Neural cell (in vitro differentiated cells): Measurements from ENCODE around the gene ACTN1. TPM values are rescaled to one million over a fixed set of nuclear protein-coding genes. Genes with fewer than 3 reads are reported as not detected.

Experiments
- H2AFZ ChIP-seq: fragments of 200-600, 300-800 bp; sonication (generic), shearing (Covaris generic); 2 replicates; pipeline ENCODE4 v1.6.0; 2014; ENCODE audit warnings: low read depth, mild to moderate bottlenecking, antibody characterized with exemption, low read length, moderate library complexity
- H3F3A ChIP-seq: fragments of 200-600 bp; shearing (Covaris generic); 2 replicates; pipeline ENCODE4 v1.6.1; 2016; ENCODE audit warnings: mild to moderate bottlenecking, moderate library complexity, mixed read lengths, antibody characterized with exemption, low read length; ENCODE audit not compliant: insufficient read depth, poor library complexity, severe bottlenecking
- H3K27ac ChIP-seq: fragments of 200-600, 300-800 bp; sonication (generic), shearing (Covaris generic); 2 replicates; pipeline ENCODE4 v1.5.1; 2014; ENCODE audit warnings: mild to moderate bottlenecking, low read length, moderate library complexity
- H3K27me3 ChIP-seq: fragments of 300-800, 200-600 bp; sonication (generic), shearing (Covaris generic); 2 replicates; pipeline ENCODE4 v1.6.0; 2014; ENCODE audit warnings: mild to moderate bottlenecking, low read depth, low read length, moderate library complexity; ENCODE audit not compliant: insufficient read depth
- H3K36me3 ChIP-seq: fragments of 300-800, 200-600 bp; sonication (generic), shearing (Covaris generic); 2 replicates; pipeline ENCODE4 v1.5.1; 2014; ENCODE audit warnings: mild to moderate bottlenecking, antibody characterized with exemption, low read length, moderate library complexity; ENCODE audit not compliant: insufficient read depth
- H3K4me2 ChIP-seq: fragments of 300-800, 200-600 bp; sonication (generic), shearing (Covaris generic); 2 replicates; pipeline ENCODE4 v1.6.0; 2014; ENCODE audit warnings: mild to moderate bottlenecking, low read length
- H3K4me3 ChIP-seq: fragments of 300-800, 200-600 bp; sonication (generic), shearing (Covaris generic); 2 replicates; pipeline ENCODE4 v1.5.1; 2014; ENCODE audit warnings: mild to moderate bottlenecking, low read length, moderate library complexity
- H3K79me2 ChIP-seq: fragments of 200-600 bp; shearing (Covaris generic); replicated peaks from 2 replicates; pipeline ENCODE4 v1.6.0; 2014; ENCODE audit warnings: mild to moderate bottlenecking, low read length, moderate library complexity; ENCODE audit not compliant: insufficient read depth
- H3K9ac ChIP-seq: fragments of 300-800, 200-600 bp; sonication (generic), shearing (Covaris generic); 2 replicates; pipeline ENCODE4 v1.6.1; 2016; ENCODE audit warnings: mild to moderate bottlenecking, low read length, mixed read lengths
- H3K9me2 ChIP-seq: fragments of 200-600 bp; shearing (Covaris generic); 2 replicates; pipeline ENCODE4 v1.6.1; 2016; ENCODE audit warnings: mild to moderate bottlenecking, low read length, mixed read lengths; ENCODE audit not compliant: insufficient read depth
- H3K9me3 ChIP-seq: fragments of 200-600, 300-800 bp; sonication (generic), shearing (Covaris generic); 2 replicates; pipeline ENCODE4 v1.6.1; 2016; ENCODE audit warnings: mild to moderate bottlenecking, mixed run types, low read length, moderate library complexity, mixed read lengths
- H4K20me1 ChIP-seq: fragments of 200-600 bp; shearing (Covaris generic); 2 replicates; pipeline ENCODE4 v1.6.1; 2016; ENCODE audit warnings: mild to moderate bottlenecking, mixed run types; ENCODE audit not compliant: insufficient read depth
- EP300 ChIP-seq: fragments of 450-650 bp; conservative IDR thresholded peaks from 2 replicates; pipeline ENCODE4 v1.6.1; 2014; ENCODE audit warnings: antibody characterized with exemption, mild to moderate bottlenecking, moderate library complexity; ENCODE audit not compliant: poor library complexity, severe bottlenecking
- EZH2 ChIP-seq: fragments of 200-600, 300-800 bp; shearing (Covaris generic), sonication (generic); IDR thresholded peaks from 2 replicates; pipeline ENCODE4 v1.6.1; 2014; ENCODE audit warnings: antibody characterized with exemption, low read length, borderline replicate concordance, mild to moderate bottlenecking; ENCODE audit not compliant: insufficient read depth, poor library complexity, severe bottlenecking
- MXI1 ChIP-seq: fragments of 450-650 bp; conservative IDR thresholded peaks from 2 replicates; pipeline ENCODE4 v1.6.1; 2014; ENCODE audit warnings: antibody characterized with exemption, mild to moderate bottlenecking; ENCODE audit not compliant: poor library complexity, severe bottlenecking
- POLR2AphosphoS5 ChIP-seq: IDR thresholded peaks from 2 replicates; pipeline ENCODE4 v1.6.1; 2012
- RAD21 ChIP-seq: fragments of 450-650 bp; conservative IDR thresholded peaks from 2 replicates; pipeline ENCODE4 v1.6.1; 2014; ENCODE audit warnings: antibody characterized with exemption, mild to moderate bottlenecking, moderate library complexity
- SMC3 ChIP-seq: fragments of 450-650 bp; conservative IDR thresholded peaks from 2 replicates; pipeline ENCODE4 v1.6.1; 2014; ENCODE audit warnings: antibody characterized with exemption, mild to moderate bottlenecking, moderate library complexity; ENCODE audit not compliant: poor library complexity
- TAF1 ChIP-seq: IDR thresholded peaks from 2 replicates; pipeline ENCODE4 v1.6.1; 2012; ENCODE audit warnings: low read depth
- polyA plus RNA-seq: library from polyadenylated mRNA; depleted of rRNA; stranded (reverse); fragments of >200 nt; gene quantifications from 2 replicates; pipeline ENCODE4 v1.2.3, GENCODE V29; 2014
- TF ChIP-seq, protein P1 (sequence below): fragments of 450-650 bp; IDR thresholded peaks from 2 replicates; pipeline ENCODE4 v1.5.1; 2014; ENCODE audit warnings: antibody characterized with exemption, mild to moderate bottlenecking, moderate library complexity; ENCODE audit not compliant: poor library complexity, severe bottlenecking
- TF ChIP-seq, protein P2 (sequence below): IDR thresholded peaks from 2 replicates; pipeline ENCODE4 v1.6.1; 2012; ENCODE audit warnings: borderline replicate concordance

Gene ACTN1
- polyA plus RNA-seq, 1 donor from 2014 or later, result 10.8 TPM

DNA sequence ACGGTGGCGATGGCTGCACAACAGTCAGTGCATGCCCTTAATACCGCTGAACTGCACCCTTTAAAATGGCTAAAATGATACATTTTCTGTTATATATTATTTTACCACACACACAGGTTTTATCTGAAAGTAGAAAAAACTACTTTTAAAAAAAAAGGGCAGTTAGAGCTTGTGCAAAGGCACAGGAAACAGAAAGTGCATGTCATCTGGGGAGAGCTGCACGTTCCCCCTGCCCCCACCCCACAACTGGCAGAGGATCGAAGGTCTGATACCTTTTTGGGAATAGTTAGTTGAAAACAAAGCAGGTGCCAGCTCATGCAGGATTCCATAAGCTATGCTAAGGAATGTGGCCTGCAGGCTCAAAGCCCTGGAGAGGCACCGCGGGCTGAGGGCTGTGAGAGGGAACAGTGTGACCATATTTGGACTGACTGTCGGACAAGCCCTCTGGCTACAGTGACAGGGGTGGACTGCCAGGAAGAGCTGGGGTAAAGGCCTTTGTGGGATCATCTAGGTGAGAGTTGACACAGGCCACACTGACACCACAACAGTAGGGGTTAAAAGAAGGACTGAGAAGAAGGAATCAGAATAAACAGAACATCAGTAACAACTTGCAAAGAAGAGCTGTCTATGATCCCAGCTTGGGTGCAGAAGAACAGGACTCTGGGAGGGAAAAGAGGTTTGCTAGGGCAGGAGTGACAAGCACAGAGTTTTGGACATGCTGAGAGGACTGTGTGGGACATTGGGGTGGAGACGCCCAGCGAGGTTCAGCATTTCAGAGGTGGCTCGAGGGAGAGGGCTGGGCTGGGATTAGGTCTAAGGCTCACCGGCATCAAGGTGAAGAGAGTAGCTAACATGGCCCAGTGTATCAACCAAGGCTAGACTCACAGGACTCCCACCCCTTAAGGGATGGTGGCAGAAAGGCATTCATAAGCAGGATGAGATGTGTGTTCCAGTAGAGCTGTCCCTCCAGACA, 54.6 kb downstream of the ACTN1 start:
- no peak overlapping the region for H3K9ac ChIP-seq
- TF ChIP-seq EZH2 (no peak), RAD21 (no peak), SMC3 (no peak), TAF1 (no peak), EP300 (no peak), POLR2AphosphoS5 (no peak), MXI1 (no peak)
- TF ChIP-seq, protein P1, sequence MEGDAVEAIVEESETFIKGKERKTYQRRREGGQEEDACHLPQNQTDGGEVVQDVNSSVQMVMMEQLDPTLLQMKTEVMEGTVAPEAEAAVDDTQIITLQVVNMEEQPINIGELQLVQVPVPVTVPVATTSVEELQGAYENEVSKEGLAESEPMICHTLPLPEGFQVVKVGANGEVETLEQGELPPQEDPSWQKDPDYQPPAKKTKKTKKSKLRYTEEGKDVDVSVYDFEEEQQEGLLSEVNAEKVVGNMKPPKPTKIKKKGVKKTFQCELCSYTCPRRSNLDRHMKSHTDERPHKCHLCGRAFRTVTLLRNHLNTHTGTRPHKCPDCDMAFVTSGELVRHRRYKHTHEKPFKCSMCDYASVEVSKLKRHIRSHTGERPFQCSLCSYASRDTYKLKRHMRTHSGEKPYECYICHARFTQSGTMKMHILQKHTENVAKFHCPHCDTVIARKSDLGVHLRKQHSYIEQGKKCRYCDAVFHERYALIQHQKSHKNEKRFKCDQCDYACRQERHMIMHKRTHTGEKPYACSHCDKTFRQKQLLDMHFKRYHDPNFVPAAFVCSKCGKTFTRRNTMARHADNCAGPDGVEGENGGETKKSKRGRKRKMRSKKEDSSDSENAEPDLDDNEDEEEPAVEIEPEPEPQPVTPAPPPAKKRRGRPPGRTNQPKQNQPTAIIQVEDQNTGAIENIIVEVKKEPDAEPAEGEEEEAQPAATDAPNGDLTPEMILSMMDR, result no peak
- TF ChIP-seq, protein P2, sequence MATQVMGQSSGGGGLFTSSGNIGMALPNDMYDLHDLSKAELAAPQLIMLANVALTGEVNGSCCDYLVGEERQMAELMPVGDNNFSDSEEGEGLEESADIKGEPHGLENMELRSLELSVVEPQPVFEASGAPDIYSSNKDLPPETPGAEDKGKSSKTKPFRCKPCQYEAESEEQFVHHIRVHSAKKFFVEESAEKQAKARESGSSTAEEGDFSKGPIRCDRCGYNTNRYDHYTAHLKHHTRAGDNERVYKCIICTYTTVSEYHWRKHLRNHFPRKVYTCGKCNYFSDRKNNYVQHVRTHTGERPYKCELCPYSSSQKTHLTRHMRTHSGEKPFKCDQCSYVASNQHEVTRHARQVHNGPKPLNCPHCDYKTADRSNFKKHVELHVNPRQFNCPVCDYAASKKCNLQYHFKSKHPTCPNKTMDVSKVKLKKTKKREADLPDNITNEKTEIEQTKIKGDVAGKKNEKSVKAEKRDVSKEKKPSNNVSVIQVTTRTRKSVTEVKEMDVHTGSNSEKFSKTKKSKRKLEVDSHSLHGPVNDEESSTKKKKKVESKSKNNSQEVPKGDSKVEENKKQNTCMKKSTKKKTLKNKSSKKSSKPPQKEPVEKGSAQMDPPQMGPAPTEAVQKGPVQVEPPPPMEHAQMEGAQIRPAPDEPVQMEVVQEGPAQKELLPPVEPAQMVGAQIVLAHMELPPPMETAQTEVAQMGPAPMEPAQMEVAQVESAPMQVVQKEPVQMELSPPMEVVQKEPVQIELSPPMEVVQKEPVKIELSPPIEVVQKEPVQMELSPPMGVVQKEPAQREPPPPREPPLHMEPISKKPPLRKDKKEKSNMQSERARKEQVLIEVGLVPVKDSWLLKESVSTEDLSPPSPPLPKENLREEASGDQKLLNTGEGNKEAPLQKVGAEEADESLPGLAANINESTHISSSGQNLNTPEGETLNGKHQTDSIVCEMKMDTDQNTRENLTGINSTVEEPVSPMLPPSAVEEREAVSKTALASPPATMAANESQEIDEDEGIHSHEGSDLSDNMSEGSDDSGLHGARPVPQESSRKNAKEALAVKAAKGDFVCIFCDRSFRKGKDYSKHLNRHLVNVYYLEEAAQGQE, result no peak
- no peaks in the 10 kb centered on the region for H3F3A ChIP-seq
- H3K4me3 ChIP-seq, result no peak overlapping the region
- H3K27me3 ChIP-seq, result no peaks in the 10 kb centered on the region
- H3K36me3 ChIP-seq, result no peaks in the 10 kb centered on the region
- no peak overlapping the region for H2AFZ ChIP-seq
- H3K79me2 ChIP-seq, result no peaks in the 10 kb centered on the region
- no peaks in the 10 kb centered on the region for H3K9me2 ChIP-seq
- H3K4me2 ChIP-seq, result no peak overlapping the region
- no peaks in the 10 kb centered on the region for H4K20me1 ChIP-seq
- H3K9me3 ChIP-seq, result no peaks in the 10 kb centered on the region
- no peak overlapping the region for H3K27ac ChIP-seq

DNA sequence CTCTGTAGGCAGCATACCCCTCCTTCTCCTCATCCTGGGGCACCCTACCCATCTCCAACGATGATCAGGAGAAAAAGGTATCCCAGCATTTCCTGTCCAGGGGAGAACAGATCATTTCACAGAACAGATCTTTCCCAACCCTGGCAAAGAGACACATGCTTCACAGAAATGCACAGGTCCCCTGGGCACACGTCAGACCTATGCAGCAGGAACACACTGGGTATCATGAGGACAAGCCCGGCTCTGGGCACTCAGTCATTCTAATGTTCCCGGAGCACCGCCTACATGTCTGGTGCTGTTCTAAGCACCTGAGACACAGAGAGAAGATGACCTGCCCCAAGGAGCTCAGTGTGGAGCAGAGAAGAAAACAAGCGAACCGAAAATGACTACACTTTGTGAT, 56.2 kb downstream of the ACTN1 start:
- H4K20me1 ChIP-seq, result no peaks in the 10 kb centered on the region
- H3K27ac ChIP-seq, result no peak overlapping the region
- no peaks in the 10 kb centered on the region for H3K9me3 ChIP-seq
- no peaks in the 10 kb centered on the region for H3K27me3 ChIP-seq
- H3K4me2 ChIP-seq, result no peak overlapping the region
- H3K9me2 ChIP-seq, result no peaks in the 10 kb centered on the region
- no peaks in the 10 kb centered on the region for H3K79me2 ChIP-seq
- no peak overlapping the region for H2AFZ ChIP-seq
- H3K36me3 ChIP-seq, result no peaks in the 10 kb centered on the region
- H3K4me3 ChIP-seq, result no peak overlapping the region
- no peak for TF ChIP-seq TAF1
- TF ChIP-seq, protein P2, result no peak
- no peak for TF ChIP-seq MXI1
- no peak for TF ChIP-seq SMC3
- TF ChIP-seq POLR2AphosphoS5, result no peak
- no peak for TF ChIP-seq RAD21
- no peaks in the 10 kb centered on the region for H3F3A ChIP-seq
- no peak overlapping the region for H3K9ac ChIP-seq
